Colon (tissue), 2 donors: Measurements from ENCODE around the gene GART.

Source experiments
- FAIRE-seq: peaks from 2 replicates; lab custom pipeline; 2012; peaks lifted over from hg19 to GRCh38; lab: Jason Lieb, UNC
- donor health status: control.
- donor health status: control.

The GART gene

GRCh38 chr21:33552999-33553598 is 11.2 kb upstream of the GART start:
- no peak for FAIRE-seq

GRCh38 chr21:33552093-33552998 is 10.4 kb upstream of the GART start:
- no peak for FAIRE-seq

GRCh38 chr21:33551664-33552063 is 9.7 kb upstream of the GART start:
- no peak for FAIRE-seq

GRCh38 chr21:33550772-33551660 is 9.1 kb upstream of the GART start:
- FAIRE-seq, result no peak

- FAIRE-seq, result no peak
Observed at GRCh38 chr21:33549848-33550771, 8.2 kb upstream of the GART start.

GRCh38 chr21:33546086-33546485 is 4.2 kb upstream of the GART start:
- no peak for FAIRE-seq

GRCh38 chr21:33544451-33545195 is 2.7 kb upstream of the GART start:
- FAIRE-seq, result no peak

- no peak for FAIRE-seq
Observed at GRCh38 chr21:33543505-33544129, 1.7 kb upstream of the GART start.

GRCh38 chr21:33542640-33543504 is 955 bp upstream of the GART start, which contains the start of gene SON:
Gene SON, plus strand, starts transcription at chr21:33543038. Its CDS starts 55 bp downstream, at chr21:33543093.
- peak; percentile 18 for FAIRE-seq

- no peak for FAIRE-seq
Observed at GRCh38 chr21:33541105-33541711, 709 bp downstream of the GART start.

GRCh38 chr21:33540711-33541104 is 1.2 kb downstream of the GART start:
- FAIRE-seq, result no peak

- no peak for FAIRE-seq
Observed at GRCh38 chr21:33539616-33540015, 2.3 kb downstream of the GART start.

- no peak for FAIRE-seq
Observed at GRCh38 chr21:33537212-33537611, 4.7 kb downstream of the GART start.

GRCh38 chr21:33531007-33531406 is 10.9 kb downstream of the GART start:
- no peak for FAIRE-seq

GRCh38 chr21:33522953-33523349 is 19.0 kb downstream of the GART start:
- FAIRE-seq, result no peak

GRCh38 chr21:33522297-33522952 is 19.5 kb downstream of the GART start:
- FAIRE-seq, result no peak

GRCh38 chr21:33518899-33519298 is 23.0 kb downstream of the GART start:
- FAIRE-seq, result no peak

GRCh38 chr21:33514229-33514628 is 27.7 kb downstream of the GART start:
- no peak for FAIRE-seq
